ENCODE results near the gene WDR86. TPM values are rescaled to one million over a fixed set of nuclear protein-coding genes. Genes with fewer than 3 reads are reported as not detected.

WDR86 gene
- total RNA-seq, 2 donors from 2014 or later, result 0.33 to 1.6 TPM

DNA sequence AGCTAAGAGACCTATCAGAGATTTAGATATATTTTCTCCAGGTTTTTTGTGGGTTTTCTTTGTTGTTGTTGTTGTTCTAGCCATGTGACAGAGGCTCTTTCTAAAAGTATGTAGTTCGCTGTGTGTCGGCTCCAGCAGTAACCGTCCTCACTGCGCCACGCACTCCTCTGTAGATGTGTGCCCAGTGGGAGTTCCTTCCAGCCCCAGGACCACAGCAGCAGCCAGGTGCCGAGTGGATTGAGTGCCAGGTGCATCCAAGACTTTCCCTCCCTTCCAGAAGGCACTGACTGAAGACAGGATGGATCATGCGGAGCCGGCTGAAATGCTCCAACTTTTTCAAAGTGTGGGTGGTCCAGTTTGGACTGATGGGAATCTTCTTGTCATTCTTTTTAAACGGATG is 31.8 kb downstream of the WDR86 start:
- H3K4me1 ChIP-seq, result peaks cover 0 to 15% of the 10 kb centered on the region in 2 donors

DNA sequence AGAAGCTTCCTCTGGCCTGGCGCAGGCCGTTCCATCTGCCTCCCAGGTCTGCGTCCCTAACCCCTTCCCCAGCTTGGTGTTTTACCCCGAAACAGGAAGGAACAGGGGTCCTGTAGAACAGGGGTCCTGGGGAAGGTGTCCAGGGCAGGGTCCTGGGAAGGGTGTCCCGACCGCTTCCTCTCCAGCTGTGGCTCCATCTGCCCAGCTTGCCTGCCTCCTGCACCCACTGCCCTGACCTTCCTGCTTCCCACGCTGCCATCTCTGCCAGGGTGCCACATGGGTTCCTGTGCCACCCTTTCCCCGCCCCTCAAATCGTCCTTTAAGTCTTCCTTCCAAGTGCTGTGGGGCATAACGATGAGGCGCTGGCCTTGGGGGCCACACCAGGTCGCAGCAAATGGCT is 32.4 kb downstream of the WDR86 start:
- Histone ChIP-seq H3K36me3 (peaks cover 51% of the 10 kb centered on the region), H3K4me1 (peaks cover 0 to 15% of the 10 kb centered on the region in 2 donors), H3K9me3 (no peaks in the 10 kb centered on the region), H3K4me3 (no peak overlapping the region), H3K27ac (no peak overlapping the region), H3K27me3 (peaks cover 2 to 12% of the 10 kb centered on the region in 2 donors)
- no peak for DNase-seq (ENCODE audit: low spot score)
- TF ChIP-seq, protein P1, sequence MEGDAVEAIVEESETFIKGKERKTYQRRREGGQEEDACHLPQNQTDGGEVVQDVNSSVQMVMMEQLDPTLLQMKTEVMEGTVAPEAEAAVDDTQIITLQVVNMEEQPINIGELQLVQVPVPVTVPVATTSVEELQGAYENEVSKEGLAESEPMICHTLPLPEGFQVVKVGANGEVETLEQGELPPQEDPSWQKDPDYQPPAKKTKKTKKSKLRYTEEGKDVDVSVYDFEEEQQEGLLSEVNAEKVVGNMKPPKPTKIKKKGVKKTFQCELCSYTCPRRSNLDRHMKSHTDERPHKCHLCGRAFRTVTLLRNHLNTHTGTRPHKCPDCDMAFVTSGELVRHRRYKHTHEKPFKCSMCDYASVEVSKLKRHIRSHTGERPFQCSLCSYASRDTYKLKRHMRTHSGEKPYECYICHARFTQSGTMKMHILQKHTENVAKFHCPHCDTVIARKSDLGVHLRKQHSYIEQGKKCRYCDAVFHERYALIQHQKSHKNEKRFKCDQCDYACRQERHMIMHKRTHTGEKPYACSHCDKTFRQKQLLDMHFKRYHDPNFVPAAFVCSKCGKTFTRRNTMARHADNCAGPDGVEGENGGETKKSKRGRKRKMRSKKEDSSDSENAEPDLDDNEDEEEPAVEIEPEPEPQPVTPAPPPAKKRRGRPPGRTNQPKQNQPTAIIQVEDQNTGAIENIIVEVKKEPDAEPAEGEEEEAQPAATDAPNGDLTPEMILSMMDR (IDR thresholded peaks at IDR 0.05), result no peak

More for the DNA sequence above, 31.8 kb downstream of the WDR86 start:
- no peak for DNase-seq (ENCODE audit: low spot score)
- TF ChIP-seq, protein P1 (IDR thresholded peaks at IDR 0.05), result no peak
- Histone ChIP-seq H3K27ac (no peak overlapping the region), H3K27me3 (peaks cover 2 to 15% of the 10 kb centered on the region in 2 donors), H3K36me3 (peaks cover 45% of the 10 kb centered on the region), H3K4me3 (no peak overlapping the region), H3K9me3 (no peaks in the 10 kb centered on the region)

DNA sequence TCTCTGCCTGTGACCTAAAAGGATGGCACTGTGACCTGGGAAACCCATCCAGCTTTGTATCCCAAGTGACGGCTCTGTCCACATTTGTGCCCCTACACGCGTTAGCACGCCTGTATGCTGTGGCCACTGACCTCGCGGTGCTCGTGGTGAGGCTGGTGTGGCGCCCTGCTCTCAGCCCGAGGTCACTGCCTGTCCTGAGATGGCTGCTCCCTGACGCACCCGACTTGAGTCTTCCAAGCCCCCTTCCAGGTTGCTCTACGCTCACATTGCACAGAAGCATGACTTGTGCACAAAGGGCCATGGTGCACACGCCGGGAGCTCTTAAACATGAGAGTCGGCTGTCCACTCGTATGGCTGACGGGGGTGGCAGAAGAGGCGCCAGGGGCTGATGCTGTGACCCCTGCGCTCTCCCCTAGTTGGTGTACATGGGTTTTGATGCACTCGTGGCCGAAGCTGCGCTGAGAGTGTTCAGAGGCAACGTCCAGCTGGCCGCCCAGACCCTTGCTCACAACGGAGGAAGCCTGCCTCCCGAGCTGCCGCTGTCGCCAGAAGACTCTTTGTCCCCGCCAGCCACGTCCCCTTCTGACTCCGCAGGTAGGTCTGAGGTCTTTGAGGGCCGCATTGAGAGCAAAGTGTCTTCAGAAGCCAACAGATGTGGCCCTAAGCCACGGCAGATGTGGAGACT is 33.5 kb downstream of the WDR86 start:
- Histone ChIP-seq H3K4me1 (peaks cover 0 to 6% of the 10 kb centered on the region in 2 donors), H3K27me3 (peaks cover 0 to 2% of the 10 kb centered on the region in 2 donors), H3K27ac (no peak overlapping the region), H3K36me3 (peaks cover 52% of the 10 kb centered on the region), H3K4me3 (no peak overlapping the region), H3K9me3 (no peaks in the 10 kb centered on the region)
- DNase-seq (ENCODE audit: low spot score), result no peak
- TF ChIP-seq, protein P1 (IDR thresholded peaks at IDR 0.05), result no peak

DNA sequence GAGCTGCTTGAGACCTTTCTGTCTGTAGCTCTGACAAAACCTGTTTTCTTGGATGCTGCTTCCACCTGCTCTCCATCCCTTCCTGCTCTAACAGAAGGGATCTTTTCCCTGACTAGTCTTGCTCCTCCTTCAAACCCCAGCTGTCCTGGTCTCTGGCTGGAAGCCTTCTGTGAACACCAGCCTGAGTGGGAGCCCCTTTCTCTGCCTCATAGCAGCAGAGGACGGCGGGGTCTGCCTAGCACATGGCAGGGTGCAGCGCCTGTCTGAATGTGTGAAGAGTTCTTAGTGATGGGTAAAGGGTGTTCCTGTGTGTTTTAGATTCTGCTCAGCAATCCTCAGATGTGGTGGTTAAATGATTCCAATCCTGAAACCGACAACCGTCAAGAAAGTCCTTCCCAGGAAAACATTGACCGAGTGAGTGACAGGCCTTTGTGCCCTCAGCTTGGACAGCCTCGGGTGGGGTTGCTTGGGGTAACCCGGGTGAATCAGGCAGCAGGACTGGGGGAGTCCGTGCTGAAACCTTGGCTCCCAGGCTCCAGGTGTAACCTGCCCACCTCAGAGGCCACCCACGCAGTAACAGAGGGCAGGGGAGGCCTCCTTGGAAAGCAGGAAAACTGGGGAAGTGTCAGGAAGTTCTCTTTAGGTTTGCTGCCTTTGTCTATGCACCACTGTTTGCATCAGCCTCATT is 34.2 kb downstream of the WDR86 start:
- no peak for DNase-seq (ENCODE audit: low spot score)
- Histone ChIP-seq H3K27me3 (no peaks in the 10 kb centered on the region), H3K4me1 (no peaks in the 10 kb centered on the region), H3K36me3 (peaks cover 56% of the 10 kb centered on the region), H3K27ac (no peak overlapping the region), H3K4me3 (no peak overlapping the region), H3K9me3 (no peaks in the 10 kb centered on the region)
- TF ChIP-seq, protein P1 (IDR thresholded peaks at IDR 0.05), result no peak

DNA sequence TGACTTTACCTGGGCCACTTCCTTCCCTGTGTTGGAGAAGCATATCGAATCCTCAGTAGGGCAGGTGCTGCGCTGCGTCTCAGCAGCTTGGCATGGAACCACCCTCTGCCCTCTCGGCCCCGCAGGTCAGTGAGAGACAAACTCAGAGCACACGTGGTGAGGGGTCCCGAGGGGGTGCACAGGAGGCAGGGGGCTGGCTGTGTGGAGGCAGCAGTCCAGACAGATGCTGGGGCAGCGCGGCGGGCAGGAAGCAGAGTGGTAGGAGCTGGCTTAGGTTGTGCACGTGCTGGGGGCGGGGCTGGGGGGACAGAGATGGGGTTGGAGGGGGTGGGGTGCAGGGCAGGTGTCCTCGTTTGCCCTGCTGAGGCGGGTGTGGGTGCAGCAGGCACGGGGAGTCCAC is 35.1 kb downstream of the WDR86 start:
- Histone ChIP-seq H3K36me3 (peaks cover 62% of the 10 kb centered on the region), H3K27ac (no peak overlapping the region), H3K9me3 (no peaks in the 10 kb centered on the region), H3K4me3 (no peak overlapping the region), H3K27me3 (no peaks in the 10 kb centered on the region), H3K4me1 (no peaks in the 10 kb centered on the region)
- TF ChIP-seq, protein P1 (IDR thresholded peaks at IDR 0.05), result no peak
- no peak for DNase-seq (ENCODE audit: low spot score)
